HG03280 (cell line): ENCODE data around the gene RSPH1.
A peak's percentile ranks its signal among the peaks of the same experiment; 100 is the strongest.

ENCODE experiments used
- ATAC-seq: cut with Tn5 transposase; IDR thresholded peaks from one replicate; pipeline ENCODE4 v1.9.1; 2021; ENCODE audit warnings: mild to moderate bottlenecking, moderate library complexity; ENCODE audit not compliant: unreplicated experiment

RSPH1 gene

GRCh38 chr21:42496120-42496838 is at the start of gene RSPH1:
Gene RSPH1, minus strand, starts transcription at chr21:42496224. Its CDS starts 38 bp downstream, at chr21:42496186.
- ATAC-seq: peak; percentile 97

GRCh38 chr21:42545745-42546144 is 49.7 kb upstream of the RSPH1 start:
- no peak for ATAC-seq

- ATAC-seq: no peak
Measured at GRCh38 chr21:42545317-42545716, 49.3 kb upstream of the RSPH1 start.

GRCh38 chr21:42544544-42544943 is 48.5 kb upstream of the RSPH1 start:
- no peak for ATAC-seq

GRCh38 chr21:42543106-42543847 is 47.3 kb upstream of the RSPH1 start:
- ATAC-seq: no peak

- no peak for ATAC-seq
Measured at GRCh38 chr21:42542596-42542995, 46.6 kb upstream of the RSPH1 start.

GRCh38 chr21:42542196-42542595 is 46.2 kb upstream of the RSPH1 start:
- no peak for ATAC-seq

- no peak for ATAC-seq
Measured at GRCh38 chr21:42541618-42542017, 45.6 kb upstream of the RSPH1 start.

- no peak for ATAC-seq
Measured at GRCh38 chr21:42541174-42541573, 45.1 kb upstream of the RSPH1 start.

GRCh38 chr21:42540396-42540795 is 44.4 kb upstream of the RSPH1 start:
- ATAC-seq: no peak

GRCh38 chr21:42539931-42540343 is 43.9 kb upstream of the RSPH1 start:
- no peak for ATAC-seq

GRCh38 chr21:42539342-42539741 is 43.3 kb upstream of the RSPH1 start:
- ATAC-seq: no peak

- ATAC-seq: no peak
Measured at GRCh38 chr21:42538479-42539275, 42.7 kb upstream of the RSPH1 start.

- ATAC-seq: no peak
Measured at GRCh38 chr21:42537106-42537742, 41.2 kb upstream of the RSPH1 start.

- ATAC-seq: no peak
Measured at GRCh38 chr21:42536601-42537000, 40.6 kb upstream of the RSPH1 start.

- peak; percentile 52 for ATAC-seq
Measured at GRCh38 chr21:42535602-42536171, 39.7 kb upstream of the RSPH1 start.

GRCh38 chr21:42534421-42535378 is 38.7 kb upstream of the RSPH1 start:
- no peak for ATAC-seq

- no peak for ATAC-seq
Measured at GRCh38 chr21:42533963-42534355, 37.9 kb upstream of the RSPH1 start.

- ATAC-seq: no peak
Measured at GRCh38 chr21:42533306-42533962, 37.4 kb upstream of the RSPH1 start.
